ENCODE results near the gene NPHP1.
"Not testable (repeated sequence)": the region's sequence is repeated elsewhere in the genome, so short reads cannot be mapped to it uniquely, and the experiment has no call there.

The NPHP1 gene

DNA sequence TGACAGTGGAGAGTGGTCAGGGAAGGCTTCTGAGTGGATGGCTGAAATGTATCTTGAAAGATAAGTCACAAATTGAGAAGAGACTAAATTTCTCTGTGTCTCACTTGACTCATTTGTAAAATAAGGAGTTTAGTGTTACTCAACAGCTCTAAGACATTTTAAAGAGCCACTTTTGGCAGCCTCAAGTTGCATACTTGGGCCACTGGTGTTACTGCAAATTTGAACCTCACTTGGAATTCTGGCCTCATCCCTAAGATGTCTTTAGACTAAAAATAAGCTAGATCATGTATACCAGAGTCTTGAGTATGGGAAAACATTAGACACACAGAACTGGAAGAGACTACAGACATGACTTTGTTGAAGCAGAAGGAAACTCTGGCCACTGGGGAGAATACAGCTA lies 12.0 kb upstream of the NPHP1 start:
- no peak overlapping the region for H3K18ac ChIP-seq (ENCODE audit: low read length)
- DNase-seq, result no peak
- H3K56ac ChIP-seq (ENCODE audit: low read length), result no peak overlapping the region
- no peak overlapping the region for H3K27ac ChIP-seq (ENCODE audit: low read depth, low read length)
- no peak overlapping the region for H3K4ac ChIP-seq (ENCODE audit: low read depth, low read length)
- H3K4me1 ChIP-seq (ENCODE audit: control insufficient read depth, low read depth, low read length), result no peaks in the 10 kb centered on the region
- no peaks in the 10 kb centered on the region for H3K36me3 ChIP-seq (ENCODE audit: control insufficient read depth, insufficient read depth, low read length)
- no peak overlapping the region for H3K4me3 ChIP-seq (ENCODE audit: low read length)
- no peak overlapping the region for H2BK120ac ChIP-seq (ENCODE audit: low read depth, low read length)
- H3K4me2 ChIP-seq (ENCODE audit: low read length), result no peak overlapping the region
- H3K9ac ChIP-seq (ENCODE audit: low read length), result no peak overlapping the region
- no peak overlapping the region for H2AK5ac ChIP-seq (ENCODE audit: low read length)
- no peaks in the 10 kb centered on the region for H3K79me1 ChIP-seq (ENCODE audit: low read length)
- H4K8ac ChIP-seq (ENCODE audit: low read depth, low read length), result no peak overlapping the region
- no peak overlapping the region for H3K23ac ChIP-seq (ENCODE audit: low read length)
- H3K27me3 ChIP-seq (ENCODE audit: insufficient read depth, low read length, poor library complexity), result no peaks in the 10 kb centered on the region
- no peak overlapping the region for H4K5ac ChIP-seq (ENCODE audit: low read length)
- H2BK15ac ChIP-seq (replicated peaks; ENCODE audit: low read depth), result no peak overlapping the region
- no peak overlapping the region for H2BK5ac ChIP-seq (ENCODE audit: low read length)
- H3K79me2 ChIP-seq (ENCODE audit: control insufficient read depth, insufficient read depth, low read length), result no peaks in the 10 kb centered on the region

DNA sequence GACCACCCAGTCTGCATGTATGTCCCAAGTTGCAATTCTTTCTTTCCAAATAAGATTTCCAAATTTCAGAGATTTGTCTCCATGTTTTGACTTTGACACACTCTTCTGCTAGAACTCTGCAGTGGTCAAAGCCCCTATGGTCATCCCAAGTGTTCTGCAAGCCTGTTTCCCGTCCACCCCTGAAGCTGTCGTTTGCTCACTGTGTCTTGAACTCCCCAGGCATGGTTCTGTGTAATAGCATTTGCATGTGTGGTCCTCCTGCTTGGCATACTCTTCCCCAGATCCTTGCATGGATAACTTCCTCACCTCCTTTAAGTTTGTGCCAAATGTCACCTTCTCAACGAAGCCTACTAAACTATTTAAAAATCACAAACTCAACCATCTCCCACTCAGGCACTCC lies 11.4 kb upstream of the NPHP1 start:
- no peaks in the 10 kb centered on the region for H3K36me3 ChIP-seq (ENCODE audit: control insufficient read depth, insufficient read depth, low read length)
- no peaks in the 10 kb centered on the region for H3K27me3 ChIP-seq (ENCODE audit: insufficient read depth, low read length, poor library complexity)
- H3K18ac ChIP-seq (ENCODE audit: low read length), result no peak overlapping the region
- no peak for DNase-seq
- H2AK5ac ChIP-seq (ENCODE audit: low read length), result no peak overlapping the region
- no peak overlapping the region for H4K5ac ChIP-seq (ENCODE audit: low read length)
- H3K4me3 ChIP-seq (ENCODE audit: low read length), result no peak overlapping the region
- no peak overlapping the region for H3K56ac ChIP-seq (ENCODE audit: low read length)
- no peak overlapping the region for H4K8ac ChIP-seq (ENCODE audit: low read depth, low read length)
- no peaks in the 10 kb centered on the region for H3K79me1 ChIP-seq (ENCODE audit: low read length)
- H3K27ac ChIP-seq (ENCODE audit: low read depth, low read length), result no peak overlapping the region
- H3K23ac ChIP-seq (ENCODE audit: low read length), result no peak overlapping the region
- H2BK15ac ChIP-seq (replicated peaks; ENCODE audit: low read depth), result no peak overlapping the region
- no peaks in the 10 kb centered on the region for H3K79me2 ChIP-seq (ENCODE audit: control insufficient read depth, insufficient read depth, low read length)
- H3K4me1 ChIP-seq (ENCODE audit: control insufficient read depth, low read depth, low read length), result no peaks in the 10 kb centered on the region
- no peak overlapping the region for H2BK120ac ChIP-seq (ENCODE audit: low read depth, low read length)
- H2BK5ac ChIP-seq (ENCODE audit: low read length), result no peak overlapping the region
- H3K4me2 ChIP-seq (ENCODE audit: low read length), result no peak overlapping the region
- H3K4ac ChIP-seq (ENCODE audit: low read depth, low read length), result no peak overlapping the region
- 100% methylated on average over 1 of the region's 3 CpGs for WGBS (ENCODE audit: extremely low coverage, insufficient coverage, low lambda C conversion rate)
- no peak overlapping the region for H3K9ac ChIP-seq (ENCODE audit: low read length)

DNA sequence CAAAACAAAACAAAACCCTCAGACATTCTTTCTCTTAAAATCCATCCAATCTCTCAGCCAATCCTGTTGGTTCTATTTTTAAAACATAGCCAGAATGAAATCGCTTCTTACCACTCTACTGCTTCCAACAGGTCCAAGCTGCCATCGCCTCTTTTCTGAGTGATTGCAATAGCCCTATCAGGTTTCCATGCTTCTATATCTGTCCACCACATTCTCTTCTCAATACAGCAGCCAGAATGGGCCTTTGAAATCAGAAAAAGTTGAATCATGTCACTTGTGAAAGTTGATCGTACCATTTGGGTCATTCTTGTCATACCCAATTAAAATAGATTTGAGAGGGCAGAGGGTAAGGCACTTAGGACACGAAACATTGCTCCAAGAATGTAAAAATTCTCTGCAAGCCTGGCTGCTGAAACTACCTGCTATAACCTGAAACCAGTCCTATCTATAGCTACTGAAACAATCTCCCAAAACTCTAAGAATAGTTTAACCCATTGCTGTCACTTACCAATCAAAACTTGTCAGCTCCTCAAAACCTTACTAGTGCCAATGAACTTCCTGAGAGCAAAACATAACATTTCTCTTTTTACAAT lies 10.8 kb upstream of the NPHP1 start:
- H3K27ac ChIP-seq (ENCODE audit: low read depth, low read length), result no peak overlapping the region

GRCh38 chr2:110215091-110215490 lies 10.3 kb upstream of the NPHP1 start:
- no peak overlapping the region for H3K18ac ChIP-seq (ENCODE audit: low read length)
- H3K27ac ChIP-seq (ENCODE audit: low read depth, low read length), result no peak overlapping the region
- WGBS (ENCODE audit: extremely low coverage, insufficient coverage, low lambda C conversion rate), result no CpG with 5 or more reads among the region's 2 CpGs
- H3K79me1 ChIP-seq (ENCODE audit: low read length), result no peaks in the 10 kb centered on the region
- no peak overlapping the region for H4K8ac ChIP-seq (ENCODE audit: low read depth, low read length)
- H3K56ac ChIP-seq (ENCODE audit: low read length), result no peak overlapping the region
- no peaks in the 10 kb centered on the region for H3K36me3 ChIP-seq (ENCODE audit: control insufficient read depth, insufficient read depth, low read length)
- no peak overlapping the region for H2AK5ac ChIP-seq (ENCODE audit: low read length)
- no peaks in the 10 kb centered on the region for H3K79me2 ChIP-seq (ENCODE audit: control insufficient read depth, insufficient read depth, low read length)
- H3K23ac ChIP-seq (ENCODE audit: low read length), result no peak overlapping the region
- no peak overlapping the region for H3K4me2 ChIP-seq (ENCODE audit: low read length)
- H3K4ac ChIP-seq (ENCODE audit: low read depth, low read length), result no peak overlapping the region
- H2BK120ac ChIP-seq (ENCODE audit: low read depth, low read length), result no peak overlapping the region
- no peak overlapping the region for H3K4me3 ChIP-seq (ENCODE audit: low read length)
- H3K27me3 ChIP-seq (ENCODE audit: insufficient read depth, low read length, poor library complexity), result no peaks in the 10 kb centered on the region
- H2BK5ac ChIP-seq (ENCODE audit: low read length), result no peak overlapping the region
- no peak overlapping the region for H3K9ac ChIP-seq (ENCODE audit: low read length)
- H4K5ac ChIP-seq (ENCODE audit: low read length), result no peak overlapping the region
- DNase-seq, result no peak
- no peak overlapping the region for H2BK15ac ChIP-seq (replicated peaks; ENCODE audit: low read depth)
- H3K4me1 ChIP-seq (ENCODE audit: control insufficient read depth, low read depth, low read length), result no peaks in the 10 kb centered on the region

More for the DNA sequence above, 10.8 kb upstream of the NPHP1 start:
- Histone ChIP-seq H3K79me2 (ENCODE audit: control insufficient read depth, insufficient read depth, low read length) (no peaks in the 10 kb centered on the region), H4K8ac (ENCODE audit: low read depth, low read length) (no peak overlapping the region), H3K18ac (ENCODE audit: low read length) (no peak overlapping the region), H3K9ac (ENCODE audit: low read length) (no peak overlapping the region), H3K4me3 (ENCODE audit: low read length) (no peak overlapping the region), H2BK120ac (ENCODE audit: low read depth, low read length) (no peak overlapping the region), H3K27me3 (ENCODE audit: insufficient read depth, low read length, poor library complexity) (no peaks in the 10 kb centered on the region), H3K36me3 (ENCODE audit: control insufficient read depth, insufficient read depth, low read length) (no peaks in the 10 kb centered on the region), H2BK15ac (replicated peaks; ENCODE audit: low read depth) (no peak overlapping the region), H3K4me2 (ENCODE audit: low read length) (no peak overlapping the region), H4K5ac (ENCODE audit: low read length) (no peak overlapping the region), H3K4ac (ENCODE audit: low read depth, low read length) (no peak overlapping the region), H3K23ac (ENCODE audit: low read length) (no peak overlapping the region), H3K4me1 (ENCODE audit: control insufficient read depth, low read depth, low read length) (no peaks in the 10 kb centered on the region), H3K79me1 (ENCODE audit: low read length) (no peaks in the 10 kb centered on the region), H2AK5ac (ENCODE audit: low read length) (no peak overlapping the region), H2BK5ac (ENCODE audit: low read length) (no peak overlapping the region), H3K56ac (ENCODE audit: low read length) (no peak overlapping the region)
- no peak for DNase-seq
- WGBS (ENCODE audit: extremely low coverage, insufficient coverage, low lambda C conversion rate), result no CpG with 5 or more reads among the region's 4 CpGs

GRCh38 chr2:110213522-110213921 lies 8.7 kb upstream of the NPHP1 start:
- H2BK120ac ChIP-seq (ENCODE audit: low read depth, low read length); H3K4ac ChIP-seq (ENCODE audit: low read depth, low read length); H3K9ac ChIP-seq (ENCODE audit: low read length); H3K79me2 ChIP-seq (ENCODE audit: control insufficient read depth, insufficient read depth, low read length); H3K4me3 ChIP-seq (ENCODE audit: low read length); H3K27ac ChIP-seq (ENCODE audit: low read depth, low read length); H3K18ac ChIP-seq (ENCODE audit: low read length); H3K23ac ChIP-seq (ENCODE audit: low read length); H4K5ac ChIP-seq (ENCODE audit: low read length); H4K8ac ChIP-seq (ENCODE audit: low read depth, low read length); H3K27me3 ChIP-seq (ENCODE audit: insufficient read depth, low read length, poor library complexity); H2AK5ac ChIP-seq (ENCODE audit: low read length); DNase-seq; H3K56ac ChIP-seq (ENCODE audit: low read length); H3K79me1 ChIP-seq (ENCODE audit: low read length); H2BK5ac ChIP-seq (ENCODE audit: low read length); H3K4me1 ChIP-seq (ENCODE audit: control insufficient read depth, low read depth, low read length); H3K4me2 ChIP-seq (ENCODE audit: low read length); H3K36me3 ChIP-seq (ENCODE audit: control insufficient read depth, insufficient read depth, low read length); H2BK15ac ChIP-seq (replicated peaks; ENCODE audit: low read depth): not testable (repeated sequence)
- WGBS (ENCODE audit: extremely low coverage, insufficient coverage, low lambda C conversion rate), result no CpG with 5 or more reads among the region's 3 CpGs
